PC-9 (cell line): ENCODE results near the gene JMJD6. TPM values are rescaled to one million over a fixed set of nuclear protein-coding genes. Genes with fewer than 3 reads are reported as not detected.
"Not testable (repeated sequence)": the region's sequence is repeated elsewhere in the genome, so short reads cannot be mapped to it uniquely, and the experiment has no call there.

ENCODE experiments used
- BruUV-seq: library from RNA; stranded (reverse); fragments of 400-500 nt; replicated peaks from 2 replicates; lab custom pipeline; 2021; lab: Mats Ljungman, UMichigan
- CTCF ChIA-PET: fragments of 300-600 bp; sonication (Branson Sonifier 250); formaldehyde crosslinking; loops from one replicate; lab custom pipeline; 2022; ENCODE audit warnings: antibody characterized with exemption; lab: Charles Lee
- POLR2A ChIA-PET: fragments of 300-600 bp; sonication (Branson Sonifier 250); formaldehyde crosslinking; loops from one replicate; lab custom pipeline; 2022; ENCODE audit warnings: antibody characterized with exemption; ENCODE audit not compliant: unreplicated experiment; lab: Charles Lee
- DNase-seq, 2 experiments: peaks; one replicate each; pipeline versions ENCODE4 v3.0.0 to v3.0.0-alpha.2; 2015 to 2022; ENCODE audit warnings: mixed read lengths in 1 of 2
- H2AFZ ChIP-seq: fragments of 200-600 bp; sonication (generic); 2 replicates; pipeline ENCODE4 v1.8.1; 2017; ENCODE audit warnings: antibody characterized with exemption
- H3F3A ChIP-seq: fragments of 200-600 bp; sonication (generic); 2 replicates; pipeline ENCODE4 v1.8.1; 2017; ENCODE audit warnings: antibody characterized with exemption, mild to moderate bottlenecking, low read depth; ENCODE audit not compliant: insufficient read depth
- H3K27ac ChIP-seq: fragments of 200-600 bp; sonication (generic); 2 replicates; pipeline ENCODE4 v1.6.1; 2016; ENCODE audit warnings: mixed run types
- H3K27me3 ChIP-seq: fragments of 200-600 bp; sonication (generic); 2 replicates; pipeline ENCODE4 v1.6.1; 2016; ENCODE audit warnings: low read depth, mixed run types; ENCODE audit not compliant: insufficient read depth
- H3K36me3 ChIP-seq: fragments of 200-600 bp; sonication (generic); 2 replicates; pipeline ENCODE4 v1.6.1; 2016; ENCODE audit warnings: low read depth, mixed run types
- H3K4me1 ChIP-seq: fragments of 200-600 bp; sonication (generic); replicated peaks from 2 replicates; pipeline ENCODE4 v1.6.1; 2016; ENCODE audit warnings: mixed run types; ENCODE audit not compliant: insufficient read depth
- H3K4me2 ChIP-seq: fragments of 200-600 bp; sonication (generic); 2 replicates; pipeline ENCODE4 v1.6.1; 2017; ENCODE audit warnings: mixed run types
- H3K4me3 ChIP-seq: fragments of 200-600 bp; sonication (generic); 2 replicates; pipeline ENCODE4 v1.6.1; 2016; ENCODE audit warnings: mixed run types
- H3K79me2 ChIP-seq: fragments of 200-600 bp; sonication (generic); 2 replicates; pipeline ENCODE4 v1.6.1; 2017; ENCODE audit warnings: low read depth, mixed run types
- H3K9me2 ChIP-seq: fragments of 200-600 bp; sonication (generic); 2 replicates; pipeline ENCODE4 v1.8.1; 2017; ENCODE audit warnings: mild to moderate bottlenecking; ENCODE audit not compliant: insufficient read depth
- H3K9me3 ChIP-seq: fragments of 200-600 bp; sonication (generic); 2 replicates; pipeline ENCODE4 v1.8.1; 2016; ENCODE audit warnings: low read depth; ENCODE audit not compliant: insufficient read depth
- H4K20me1 ChIP-seq: fragments of 200-600 bp; sonication (generic); 2 replicates; pipeline ENCODE4 v1.8.1; 2017; ENCODE audit not compliant: insufficient read depth
- CTCF ChIP-seq: fragments of 200-600 bp; sonication (generic); conservative IDR thresholded peaks from 2 replicates; pipeline ENCODE4 v1.6.1; 2017; ENCODE audit warnings: mixed run types, antibody characterized with exemption, mild to moderate bottlenecking, moderate library complexity
- EZH2 ChIP-seq: fragments of 200-600 bp; sonication (generic); IDR thresholded peaks from 2 replicates; pipeline ENCODE4 v1.8.0; 2017; ENCODE audit warnings: antibody characterized with exemption, low read depth
- intact Hi-C: fragments of 100-400 bp; cut with micrococcal nuclease; formaldehyde crosslinking; loops from one replicate; pipeline ENCODE4 v1.10.0; 2022; ENCODE audit not compliant: unreplicated experiment
- total RNA-seq: library from RNA; stranded (reverse); gene quantifications from 2 replicates; pipeline ENCODE4 v1.2.3, GENCODE V29; 2021

The JMJD6 gene
- total RNA-seq, 1 experiment from 2014 or later = 25.2 TPM

GRCh38 chr17:76742958-76743357 is 16.6 kb upstream of the JMJD6 start:
- H3K4me3 ChIP-seq = no peak overlapping the region
- H3F3A ChIP-seq = 0 out of 2 replicates have a peak, but pooled peaks cover 3% of the 10 kb centered on the region
- intact Hi-C loops = no loop called here
- TF ChIP-seq CTCF = no peak
- no peak for TF ChIP-seq EZH2
- ChIA-PET CTCF (no interaction called here), POLR2A (interaction anchor here (0.6 to 0.7 kb wide), 2 partner anchors 11 to 1444 kb away, joined by 3 read pairs; partner anchors contain the start of genes AFMID and TK1)
- H4K20me1 ChIP-seq = no peaks in the 10 kb centered on the region
- no peaks in the 10 kb centered on the region for H3K27me3 ChIP-seq
- H3K4me2 ChIP-seq = no peak overlapping the region
- no peaks in the 10 kb centered on the region for H3K9me2 ChIP-seq
- peaks cover 9% of the 10 kb centered on the region for H3K4me1 ChIP-seq
- peaks cover 23% of the 10 kb centered on the region; the same call in 1 of the 2 replicates for H3K79me2 ChIP-seq
- H3K27ac ChIP-seq = no peak overlapping the region
- BruUV-seq = no TSS peak
- DNase-seq = no peak
- H2AFZ ChIP-seq = no peak overlapping the region
- H3K36me3 ChIP-seq = peaks cover 9% of the 10 kb centered on the region; the same call in 1 of the 2 replicates
- no peaks in the 10 kb centered on the region for H3K9me3 ChIP-seq

GRCh38 chr17:76740329-76741118 is 14.1 kb upstream of the JMJD6 start:
- Histone ChIP-seq H3K9me2 (no peaks in the 10 kb centered on the region), H3F3A (peaks cover 10% of the 10 kb centered on the region; the same call in 1 of the 2 replicates), H2AFZ (no peak overlapping the region), H4K20me1 (peaks cover 7% of the 10 kb centered on the region), H3K79me2 (peaks cover 39% of the 10 kb centered on the region), H3K27ac (no peak overlapping the region), H3K27me3 (no peaks in the 10 kb centered on the region), H3K4me1 (peaks cover 9% of the 10 kb centered on the region), H3K9me3 (no peaks in the 10 kb centered on the region), H3K4me3 (no peak overlapping the region), H3K36me3 (peaks cover 15% of the 10 kb centered on the region), H3K4me2 (no peak overlapping the region)
- TF ChIP-seq CTCF (no peak), EZH2 (no peak)
- intact Hi-C loops = no loop called here
- ChIA-PET CTCF (no interaction called here), POLR2A (no interaction called here)
- no TSS peak for BruUV-seq
- DNase-seq = no peak

- H3K4me3 ChIP-seq, H3K9me2 ChIP-seq, H2AFZ ChIP-seq, CTCF ChIA-PET, DNase-seq, H3K9me3 ChIP-seq, H3K27me3 ChIP-seq, H3K27ac ChIP-seq, BruUV-seq: not testable (repeated sequence)
- intact Hi-C loops = loop anchor here (5.0 to 10.0 kb wide), 2 partner anchors 133 to 1575 kb away; no protein-coding TSS in a partner anchor
- POLR2A ChIA-PET = interaction anchor here (0.6 kb wide), 1 partner anchor 155 kb away, joined by 4 read pairs; no protein-coding TSS in a partner anchor
- Histone ChIP-seq H3K4me2 (peak overlapping the region; percentile 89; the same call in 1 of the 2 replicates), H3K79me2 (peaks cover 48% of the 10 kb centered on the region), H3F3A (peaks cover 19% of the 10 kb centered on the region; the same call in 1 of the 2 replicates), H4K20me1 (peaks cover 16% of the 10 kb centered on the region), H3K4me1 (peaks cover 13% of the 10 kb centered on the region), H3K36me3 (peaks cover 24% of the 10 kb centered on the region)
These were observed 13.2 kb upstream of the JMJD6 start for GRCh38 chr17:76739568-76740115.
